AG04449 (cell line): Measurements from ENCODE around the gene PLN.

Experiments
- CTCF ChIA-PET: fragments of 350-600 bp; formaldehyde crosslinking; extraction: SDS; loops from one replicate; lab custom pipeline; 2021; ENCODE audit warnings: antibody characterized with exemption; lab: Yijun Ruan, JAX
- POLR2A ChIA-PET: fragments of 400-600, 350-600 bp; formaldehyde crosslinking; extraction: SDS; loops from one replicate; lab custom pipeline; 2020; ENCODE audit warnings: antibody characterized with exemption, inconsistent platforms; lab: Yijun Ruan, JAX
- DNase-seq: peaks from one replicate; pipeline ENCODE4 v3.0.0-alpha.2; 2010; ENCODE audit warnings: low read depth, low spot score
- H3K4me3 ChIP-seq: 2 replicates; pipeline ENCODE4 v1.5.1; 2011; ENCODE audit warnings: low read depth, mild to moderate bottlenecking, control low read depth, low read length
- CTCF ChIP-seq: IDR thresholded peaks from one replicate; pipeline ENCODE4 v1.5.1; 2011; ENCODE audit warnings: mild to moderate bottlenecking, moderate library complexity, low read length, control low read depth, inconsistent platforms; ENCODE audit not compliant: insufficient read depth; ENCODE audit errors: missing control alignments

PLN gene

GRCh38 chr6:118554698-118555097 lies 6.6 kb downstream of the PLN start:
- no peak overlapping the region for H3K4me3 ChIP-seq
- no peak for TF ChIP-seq CTCF
- POLR2A ChIA-PET: no interaction called here
- DNase-seq: no peak
- CTCF ChIA-PET: interaction anchor here (1.3 to 1.6 kb wide), 3 partner anchors 10 to 272 kb away, joined by 4 to 9 read pairs (median 4); no protein-coding TSS in a partner anchor

- H3K4me3 ChIP-seq: no peak overlapping the region
- no peak for TF ChIP-seq CTCF
- ChIA-PET CTCF (interaction anchor here (0.5 to 1.2 kb wide), 2 partner anchors 27 to 275 kb away, joined by 3 to 4 read pairs; no protein-coding TSS in a partner anchor), POLR2A (no interaction called here)
- no peak for DNase-seq
Observed at GRCh38 chr6:118558464-118559217, 10.5 kb downstream of the PLN start.

- DNase-seq: no peak
- no peak overlapping the region for H3K4me3 ChIP-seq
- no peak for TF ChIP-seq CTCF
- CTCF ChIA-PET: interaction anchor here (0.6 to 1.2 kb wide), 2 partner anchors 21 to 276 kb away, joined by 3 to 4 read pairs; no protein-coding TSS in a partner anchor
- POLR2A ChIA-PET: no interaction called here
Observed at GRCh38 chr6:118559659-118560058, 11.6 kb downstream of the PLN start.

- no peak for TF ChIP-seq CTCF
- POLR2A ChIA-PET: no interaction called here
- DNase-seq: no peak
- no peak overlapping the region for H3K4me3 ChIP-seq
- CTCF ChIA-PET: interaction anchor here (0.9 kb wide), 1 partner anchor 238 kb away, joined by 4 read pairs; no protein-coding TSS in a partner anchor
Observed at GRCh38 chr6:118562248-118562647, 14.2 kb downstream of the PLN start.

- DNase-seq: no peak
- ChIA-PET CTCF (interaction anchor here (0.6 to 1.7 kb wide), 4 partner anchors 10 to 237 kb away, joined by 3 to 4 read pairs (median 3); no protein-coding TSS in a partner anchor), POLR2A (no interaction called here)
- H3K4me3 ChIP-seq: no peak overlapping the region
- no peak for TF ChIP-seq CTCF
Observed at GRCh38 chr6:118562959-118563358, 14.9 kb downstream of the PLN start.

GRCh38 chr6:118565311-118565960 lies 17.3 kb downstream of the PLN start:
- CTCF ChIA-PET: interaction anchor here (0.7 to 4.1 kb wide), 15 partner anchors 10 to 545 kb away, joined by 3 to 23 read pairs (median 4); partner anchors contain the start of gene PLN
- H3K4me3 ChIP-seq: no peak overlapping the region
- DNase-seq: no peak
- POLR2A ChIA-PET: no interaction called here
- peak; percentile 22 for TF ChIP-seq CTCF
